CD4-positive, alpha-beta T cell treated with Interferon alpha-2 for 1 hour (primary cell): ENCODE data around the gene EXOC3L4.
"Not testable (repeated sequence)": the region's sequence is repeated elsewhere in the genome, so short reads cannot be mapped to it uniquely, and the experiment has no call there.

Experiments
- DNase-seq, 2 donors: peaks; one replicate each; pipeline ENCODE4 v3.0.0-alpha.2; 2020 to 2022

Gene EXOC3L4

GRCh38 chr14:103107455-103107854, 12.9 kb downstream of the EXOC3L4 start:
- no peak for DNase-seq

GRCh38 chr14:103107941-103108748, 13.6 kb downstream of the EXOC3L4 start:
- no peak for DNase-seq

- DNase-seq, result peak in 1 of 2 donors; percentile 51
Observed at GRCh38 chr14:103108749-103109207, 14.3 kb downstream of the EXOC3L4 start.

DNA sequence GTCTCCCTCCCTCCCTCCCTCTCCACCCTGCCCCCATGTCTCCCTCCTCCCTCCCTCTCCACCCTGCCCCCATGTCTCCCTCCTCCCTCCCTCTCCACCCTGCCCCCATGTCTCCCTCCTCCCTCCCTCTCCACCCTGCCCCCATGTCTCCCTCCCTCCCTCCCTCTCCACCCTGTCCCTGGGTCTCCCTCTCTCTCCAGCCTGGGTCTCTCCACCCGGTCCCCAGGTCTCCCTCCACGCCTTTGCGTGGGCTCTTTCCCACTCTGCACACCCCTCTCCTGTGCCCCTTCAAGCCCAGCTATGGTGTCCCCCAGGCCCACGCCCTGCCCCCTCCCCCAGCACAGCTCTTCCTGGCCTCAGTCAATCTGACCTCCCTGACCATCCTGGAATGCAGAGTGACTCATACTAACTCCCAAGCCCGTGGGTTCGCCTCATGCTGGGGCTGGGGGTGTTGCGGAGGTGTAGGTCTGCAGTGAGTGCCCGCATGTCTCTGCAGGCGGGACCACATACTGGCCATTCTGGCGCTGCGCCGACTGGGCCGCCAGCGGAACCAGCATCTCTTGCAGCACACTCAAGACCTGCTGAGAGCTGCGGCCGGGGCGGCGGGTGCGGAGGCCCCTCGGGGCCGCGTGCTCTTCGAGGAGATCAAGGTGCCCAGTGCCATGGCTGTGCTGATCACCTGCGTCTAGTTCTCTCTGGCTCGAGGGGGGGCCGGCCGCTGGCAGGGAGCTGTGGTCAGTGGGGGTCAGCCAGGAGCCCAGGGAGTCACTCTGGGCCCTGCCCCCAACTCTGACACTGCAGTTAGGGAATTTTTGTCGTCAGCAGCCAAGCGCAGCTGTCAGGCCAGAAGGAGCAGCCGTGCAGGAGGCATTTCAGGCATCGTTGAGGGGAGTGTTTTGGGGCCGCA, 15.3 kb downstream of the EXOC3L4 start:
- DNase-seq, result no peak

DNA sequence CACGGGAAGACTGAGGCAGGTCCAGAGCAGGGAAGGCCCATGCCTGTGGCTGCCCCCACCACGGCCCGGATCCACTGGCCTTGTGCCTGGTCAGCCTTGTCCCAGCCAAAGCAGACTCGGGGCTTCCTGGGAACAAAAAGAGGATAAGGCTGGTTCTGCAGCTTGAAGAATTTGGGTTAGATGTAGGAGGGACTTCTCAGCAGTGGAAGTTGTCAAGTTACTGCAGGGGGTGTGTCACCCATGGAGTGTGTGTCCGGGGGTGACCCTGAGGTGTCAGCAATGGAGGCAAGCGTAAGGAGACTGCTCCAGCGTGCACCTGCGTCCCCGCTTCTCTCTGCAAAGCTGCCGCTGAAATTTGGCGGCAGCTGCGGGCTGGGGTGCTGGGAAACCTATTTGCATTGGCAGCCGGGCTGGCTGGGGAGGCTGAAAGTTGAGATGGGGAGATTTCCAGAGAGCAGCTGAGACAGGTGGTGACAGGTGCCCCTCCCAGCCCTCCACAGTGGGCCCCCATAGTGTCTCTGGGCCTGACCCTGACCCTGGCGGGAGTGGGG, 16.2 kb downstream of the EXOC3L4 start:
- no peak for DNase-seq

DNA sequence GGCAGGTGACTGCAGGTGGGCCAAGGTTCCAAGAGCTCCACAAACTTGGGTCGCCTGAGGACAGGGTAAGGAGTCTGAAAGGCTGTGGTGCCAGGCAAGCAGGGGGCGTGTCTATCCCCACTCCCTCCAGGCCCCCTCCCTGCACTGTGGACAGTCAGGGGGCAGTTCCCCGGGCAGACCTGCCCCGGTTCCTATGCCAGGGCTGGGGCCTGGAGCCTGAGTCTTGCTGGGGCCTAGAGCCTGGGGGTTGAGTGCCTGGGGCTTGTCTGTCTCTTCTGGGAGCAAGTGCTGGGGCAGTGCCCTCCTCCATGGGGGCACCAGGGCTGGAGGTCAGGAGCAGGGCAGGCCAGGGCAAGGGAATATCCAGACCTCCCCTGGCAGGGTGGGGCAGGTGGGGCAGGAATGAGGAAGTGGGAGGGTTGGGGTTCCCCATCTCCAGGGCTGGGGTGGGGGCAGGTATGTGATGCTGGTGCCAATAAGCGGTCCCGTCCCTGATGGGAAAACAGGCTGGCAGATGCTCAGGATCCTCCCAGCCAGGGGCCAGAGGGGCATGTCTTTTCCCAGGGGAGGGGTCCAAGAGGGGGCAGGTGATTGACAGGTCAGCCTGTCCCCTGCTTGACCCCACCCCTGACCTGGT, 16.8 kb downstream of the EXOC3L4 start:
- peak in 1 of 2 donors; percentile 29 for DNase-seq

DNA sequence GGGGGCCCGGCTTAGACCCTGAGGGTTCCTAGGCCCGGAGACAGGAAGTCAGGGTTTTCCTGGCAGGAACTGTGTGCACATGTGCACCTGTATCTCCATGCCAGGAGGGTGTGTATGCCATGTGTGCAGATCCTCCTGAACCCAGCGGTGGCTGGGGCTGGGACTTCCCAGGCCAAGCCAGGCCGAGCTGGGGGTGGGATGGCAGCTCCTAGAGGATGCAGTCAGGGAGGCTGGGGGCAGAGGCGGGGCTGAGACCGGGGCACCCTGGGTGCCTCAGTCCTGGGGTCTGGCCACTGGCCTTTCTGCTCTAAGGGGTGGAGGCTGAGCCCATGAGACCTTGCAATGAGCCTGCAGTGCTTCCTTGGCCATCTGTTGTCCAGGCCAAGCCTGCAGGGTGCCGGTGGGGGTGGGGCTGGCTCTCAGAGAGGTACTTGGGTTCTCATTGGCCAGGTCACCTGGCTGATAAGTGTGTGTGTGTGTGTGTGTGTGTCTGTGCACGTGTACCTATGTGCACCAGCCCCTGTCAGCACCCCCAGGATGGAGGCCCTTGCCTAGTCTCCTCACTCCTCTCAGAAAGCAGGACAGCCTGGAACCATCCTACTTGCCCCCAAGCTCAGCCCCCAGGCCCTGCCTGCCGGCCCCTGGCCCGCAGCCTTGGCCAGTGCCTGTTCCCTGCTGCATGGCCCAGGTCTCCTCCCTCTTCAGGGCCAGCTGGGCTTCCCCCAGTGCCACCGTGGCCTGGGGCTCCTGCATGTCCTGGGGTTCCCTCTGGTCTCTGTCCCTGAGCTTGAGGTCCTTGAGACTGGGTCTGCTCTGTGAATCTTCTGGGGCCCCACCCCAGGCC, 18.1 kb downstream of the EXOC3L4 start:
- no peak for DNase-seq

DNA sequence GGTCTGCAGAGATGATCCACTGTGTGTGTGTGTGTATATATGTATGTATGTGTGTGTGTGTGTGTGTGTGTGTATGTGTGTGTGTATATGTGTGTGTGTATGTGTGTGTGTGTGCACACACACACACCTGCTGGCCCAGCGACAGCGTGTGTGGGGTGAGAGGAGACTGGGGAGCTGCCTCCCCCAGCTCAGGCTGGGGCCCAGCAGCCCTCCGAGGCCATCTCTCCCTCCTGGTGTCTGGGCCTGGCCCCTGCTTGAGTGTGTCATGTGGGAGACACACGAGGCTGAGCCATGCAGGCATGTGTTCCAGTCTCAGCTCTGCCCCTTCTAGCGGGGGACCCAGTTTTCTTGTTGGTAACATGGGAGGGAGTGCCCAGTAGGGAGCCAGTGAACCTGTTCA, 18.8 kb downstream of the EXOC3L4 start:
- no peak for DNase-seq

DNA sequence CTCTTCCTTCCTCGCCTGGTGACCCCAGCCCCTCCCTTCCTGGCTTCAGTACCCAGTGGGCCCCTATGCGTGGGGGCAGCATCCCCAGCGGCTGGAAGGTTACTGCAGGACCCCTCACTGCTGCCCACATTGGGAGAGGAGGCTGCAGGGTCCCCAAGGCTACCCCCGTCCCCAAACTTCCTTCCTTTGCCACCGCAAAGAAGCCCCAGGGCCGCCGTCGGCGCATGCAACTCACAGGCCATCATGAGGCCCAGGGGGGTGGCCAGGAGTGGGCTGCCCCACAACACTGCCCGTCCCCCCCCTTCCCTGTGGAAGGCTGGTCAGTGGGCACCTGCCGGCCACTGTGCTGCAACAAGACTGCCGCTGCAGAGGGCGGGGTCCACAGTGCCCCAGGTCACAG, 19.2 kb downstream of the EXOC3L4 start:
- DNase-seq, result no peak

DNA sequence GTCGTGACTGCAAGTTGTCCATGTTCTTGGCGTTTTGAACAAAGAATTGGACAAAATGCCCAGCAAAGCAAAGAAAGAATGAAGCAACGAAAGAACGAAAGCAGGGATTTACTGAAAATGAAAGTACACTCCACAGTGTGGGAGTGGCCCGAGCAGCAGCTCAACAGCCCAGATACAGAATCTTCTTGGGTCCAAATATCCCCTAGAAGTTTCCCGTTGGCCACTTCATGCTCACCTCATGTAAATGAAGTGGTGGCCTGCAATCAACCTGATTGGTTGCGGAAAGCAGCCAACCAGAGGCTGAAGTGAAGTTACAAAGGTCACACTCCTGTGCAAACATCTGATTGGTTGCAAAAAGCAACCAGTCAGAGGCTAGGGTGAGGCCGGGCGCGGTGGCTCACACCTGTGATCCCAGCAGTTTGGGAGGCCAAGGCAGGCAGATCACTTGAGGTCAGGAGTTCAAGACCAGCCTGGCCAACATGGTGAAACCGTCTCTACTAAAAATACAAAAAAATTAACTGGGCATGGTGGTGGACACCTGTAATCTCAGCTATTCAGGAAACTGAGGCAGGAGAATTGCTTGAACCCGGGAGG, 20.7 kb downstream of the EXOC3L4 start:
- not testable (repeated sequence) for DNase-seq

DNA sequence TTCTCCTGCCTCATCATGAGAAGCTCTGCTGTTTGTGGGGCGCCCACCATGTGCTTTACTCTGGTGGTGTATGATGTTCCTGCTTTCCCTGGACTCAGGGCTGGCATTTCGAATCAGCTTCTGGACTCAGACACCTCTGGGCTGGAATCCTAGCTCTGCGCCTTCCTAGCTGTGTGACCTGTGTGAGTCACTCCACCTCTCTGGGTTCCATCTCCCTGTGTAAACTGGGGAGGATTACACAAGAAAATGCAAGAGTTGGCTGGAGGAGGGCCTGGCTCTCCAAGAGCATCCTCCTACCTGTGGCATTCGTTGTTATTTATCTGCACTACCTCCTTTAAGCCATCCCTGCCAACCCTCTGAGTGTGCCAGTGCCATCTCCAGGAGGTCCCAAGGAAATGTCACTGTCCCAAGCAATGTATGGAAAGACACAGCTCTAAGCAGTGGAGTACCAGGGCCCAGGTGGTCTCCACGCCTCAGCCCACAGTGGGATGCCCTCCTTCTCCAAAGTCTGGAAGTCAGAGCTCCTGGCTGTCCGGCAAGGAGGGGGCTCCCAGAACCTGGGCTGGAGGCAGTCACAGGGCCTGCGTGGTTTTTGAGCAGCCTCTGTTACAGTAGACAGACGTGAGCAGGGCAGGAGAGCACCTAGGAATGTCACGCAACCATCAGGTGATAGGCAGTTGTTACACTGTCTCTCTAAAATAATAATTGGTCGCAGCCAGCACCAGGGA, 21.5 kb downstream of the EXOC3L4 start:
- DNase-seq, result no peak

- DNase-seq, result no peak
Observed at GRCh38 chr14:103116636-103117035, 22.1 kb downstream of the EXOC3L4 start.

DNA sequence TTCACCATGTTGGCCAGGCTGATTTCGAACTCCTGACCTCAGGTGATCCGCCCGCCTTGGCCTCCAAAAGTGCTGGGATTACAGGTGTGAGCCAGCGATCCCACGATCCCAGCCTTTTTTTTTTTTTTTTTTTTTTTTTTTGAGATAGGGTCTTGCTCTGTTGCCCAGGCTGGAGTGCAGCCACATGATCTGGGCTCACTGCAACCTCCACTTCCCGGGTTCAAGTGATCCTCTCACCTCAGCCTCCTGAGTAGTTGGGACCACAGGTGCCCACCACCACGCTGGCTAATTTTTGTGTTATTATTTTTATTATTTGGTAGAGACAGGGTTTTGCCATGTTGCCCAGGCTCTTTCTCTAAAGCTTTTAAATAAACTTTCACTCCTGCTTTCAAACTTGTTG, 23.0 kb downstream of the EXOC3L4 start:
- not testable (repeated sequence) for DNase-seq

GRCh38 chr14:103118018-103118662, 23.6 kb downstream of the EXOC3L4 start:
- peak in 1 of 2 donors; percentile 74 for DNase-seq

GRCh38 chr14:103118663-103119404, 24.3 kb downstream of the EXOC3L4 start:
- DNase-seq, result peak; percentile 30 to 83

DNA sequence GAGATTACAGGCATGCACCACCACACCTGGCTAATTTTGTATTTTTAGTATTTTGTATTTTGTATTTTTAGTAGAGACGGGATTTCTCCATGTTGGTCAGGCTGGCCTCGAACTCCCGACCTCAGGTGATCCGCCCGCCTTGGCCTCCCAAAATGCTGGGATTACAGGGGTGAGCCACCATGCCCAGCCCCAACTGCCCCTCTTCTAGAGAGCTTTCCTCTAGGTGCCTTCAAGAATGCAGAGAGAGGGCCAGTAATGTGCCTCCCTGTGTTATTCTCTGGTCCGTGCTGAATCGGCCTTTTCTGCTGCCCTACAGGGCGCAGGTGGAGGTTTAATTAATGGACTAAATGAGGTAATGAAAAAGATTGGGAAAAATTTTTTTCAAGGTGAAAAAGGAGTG, 25.0 kb downstream of the EXOC3L4 start:
- DNase-seq, result not testable (repeated sequence)

DNA sequence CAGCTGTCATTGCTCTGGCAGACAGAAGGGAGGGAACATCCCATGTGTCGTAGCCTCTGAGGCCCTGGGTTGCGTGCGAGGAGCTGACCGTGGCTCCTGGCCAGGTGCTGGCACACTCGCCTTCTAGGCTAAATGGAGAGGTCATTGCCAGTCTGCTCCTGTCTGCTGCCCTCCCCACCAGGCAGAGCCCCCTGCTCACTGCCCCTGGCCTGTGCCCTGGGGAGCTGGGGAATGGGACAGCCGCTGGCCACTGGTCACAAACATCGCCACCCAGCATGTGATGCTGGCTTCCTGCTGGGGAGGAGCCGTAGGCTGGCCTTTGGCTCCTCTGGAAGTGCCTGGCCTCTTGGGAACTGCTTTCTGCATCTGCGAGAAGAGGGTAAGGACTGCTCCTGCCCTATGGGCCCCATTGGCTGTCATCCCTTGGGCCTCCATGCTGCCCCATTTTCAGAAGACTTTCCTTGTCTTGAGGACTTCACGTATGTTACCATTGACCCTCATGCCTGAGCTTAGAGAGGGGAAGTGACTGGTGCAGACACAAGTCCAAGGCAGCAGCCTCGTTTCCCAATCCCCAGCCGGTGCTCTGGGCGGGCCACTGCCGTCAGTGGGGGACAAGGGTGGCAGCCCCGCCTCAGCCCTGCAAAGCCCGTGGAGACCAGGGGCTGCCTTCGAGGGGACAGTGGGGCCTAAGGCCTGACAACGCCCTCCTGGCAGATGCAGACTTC, 26.8 kb downstream of the EXOC3L4 start:
- peak in 1 of 2 donors; percentile 24 for DNase-seq

- DNase-seq, result peak in 1 of 2 donors; percentile 49
Observed at GRCh38 chr14:103121846-103122584, 27.5 kb downstream of the EXOC3L4 start.
